Neuronal stem cell (in vitro differentiated cells): Measurements from ENCODE around the gene DHX40.

Experiments
- DNase-seq: peaks from one replicate; pipeline ENCODE4 v3.0.0-alpha.2; 2013; ENCODE audit warnings: low spot score
- H2AFZ ChIP-seq: one replicate; pipeline ENCODE4 v1.6.1; 2013; ENCODE audit warnings: mild to moderate bottlenecking, low read length, inconsistent platforms
- H2AK5ac ChIP-seq: 2 replicates; pipeline ENCODE4 v1.6.1; 2013; ENCODE audit warnings: low read depth, mild to moderate bottlenecking, inconsistent platforms, low read length, moderate library complexity, mixed read lengths
- H2BK120ac ChIP-seq: 2 replicates; pipeline ENCODE4 v1.6.1; 2013; ENCODE audit warnings: low read depth, mild to moderate bottlenecking, inconsistent platforms, low read length, moderate library complexity, mixed read lengths
- H2BK12ac ChIP-seq: one replicate; pipeline ENCODE4 v1.6.1; 2013; ENCODE audit warnings: low read length, inconsistent platforms
- H2BK15ac ChIP-seq: 2 replicates; pipeline ENCODE4 v1.6.1; 2013; ENCODE audit warnings: mild to moderate bottlenecking, low read length, inconsistent platforms, mixed read lengths
- H2BK5ac ChIP-seq: one replicate; pipeline ENCODE4 v1.6.1; 2013; ENCODE audit warnings: inconsistent platforms, mild to moderate bottlenecking, low read length, moderate library complexity
- H3K14ac ChIP-seq: one replicate; pipeline ENCODE4 v1.6.1; 2013; ENCODE audit warnings: low read length, inconsistent platforms
- H3K18ac ChIP-seq: 2 replicates; pipeline ENCODE4 v1.6.1; 2013; ENCODE audit warnings: low read length, inconsistent platforms
- H3K23ac ChIP-seq: 2 replicates; pipeline ENCODE4 v1.6.1; 2013; ENCODE audit warnings: low read depth, mild to moderate bottlenecking, mixed read lengths, low read length, inconsistent platforms; ENCODE audit not compliant: poor library complexity
- H3K27ac ChIP-seq: replicated peaks from 3 replicates; pipeline ENCODE4 v1.5.1; 2013; ENCODE audit warnings: low read length, inconsistent platforms
- H3K27me3 ChIP-seq, 3 experiments: 2 replicates each; pipeline ENCODE4 v1.6.1; 2013; ENCODE audit warnings: low read length in 3 of 3, mild to moderate bottlenecking in 2 of 3, inconsistent platforms in 1 of 3, low read depth in 1 of 3, mixed read lengths in 1 of 3, moderate library complexity in 1 of 3; ENCODE audit not compliant: control insufficient read depth in 3 of 3, insufficient read depth in 3 of 3
- H3K36me3 ChIP-seq, 2 donors: replicated peaks in 1 of 2; 2 replicates each; pipeline ENCODE4 v1.6.1; 2013; ENCODE audit warnings: low read length in 2 of 2; ENCODE audit not compliant: control insufficient read depth in 2 of 2, insufficient read depth in 2 of 2
- H3K4ac ChIP-seq: 2 replicates; pipeline ENCODE4 v1.6.1; 2013; ENCODE audit warnings: inconsistent platforms, mild to moderate bottlenecking, low read length, moderate library complexity
- H3K4me1 ChIP-seq, 2 donors: 1 replicate in 1 of 2; 2 replicates in 1 of 2; pipeline ENCODE4 v1.6.1; 2013; ENCODE audit warnings: low read length in 2 of 2, low read depth in 1 of 2; ENCODE audit not compliant: control insufficient read depth in 2 of 2, insufficient read depth in 1 of 2
- H3K4me2 ChIP-seq: one replicate; pipeline ENCODE4 v1.6.1; 2013; ENCODE audit warnings: mild to moderate bottlenecking, low read length, inconsistent platforms; ENCODE audit not compliant: insufficient read depth, poor library complexity, severe bottlenecking
- H3K4me3 ChIP-seq, 2 donors: 2 replicates each; pipeline ENCODE4 v1.5.1; 2013; ENCODE audit warnings: low read length in 2 of 2, mild to moderate bottlenecking in 2 of 2, inconsistent platforms in 1 of 2, moderate library complexity in 1 of 2
- H3K79me1 ChIP-seq: one replicate; pipeline ENCODE4 v1.6.1; 2013; ENCODE audit warnings: low read depth, mild to moderate bottlenecking, inconsistent platforms, low read length, moderate library complexity
- H3K9ac ChIP-seq: one replicate; pipeline ENCODE4 v1.6.1; 2013; ENCODE audit warnings: mild to moderate bottlenecking, low read depth, low read length, inconsistent platforms; ENCODE audit not compliant: poor library complexity
- H3K9me3 ChIP-seq, 2 donors: replicated peaks in 1 of 2; 2 replicates each; pipeline versions ENCODE3 to v1.6.1; 2013; ENCODE audit warnings: low read length in 2 of 2, mild to moderate bottlenecking in 2 of 2, inconsistent platforms in 1 of 2, low read depth in 1 of 2, mixed read lengths in 1 of 2, moderate library complexity in 1 of 2; ENCODE audit not compliant: control insufficient read depth in 2 of 2, insufficient read depth in 1 of 2
- H4K8ac ChIP-seq: one replicate; pipeline ENCODE4 v1.6.1; 2013; ENCODE audit warnings: low read depth, mild to moderate bottlenecking, inconsistent platforms, low read length, moderate library complexity
- H4K91ac ChIP-seq: one replicate; pipeline ENCODE4 v1.6.1; 2013; ENCODE audit warnings: low read length, low read depth, mild to moderate bottlenecking, inconsistent platforms; ENCODE audit not compliant: poor library complexity
- WGBS, 2 donors: extraction: QIAGEN DNeasy Blood & Tissue Kit; methylation state at CpG; one replicate each; pipeline ENCODE4 v1.1.7; 2013; ENCODE audit warnings: missing lambda C conversion rate in 2 of 2, mixed read lengths in 1 of 2; ENCODE audit not compliant: insufficient read length in 2 of 2, insufficient replicate concordance in 1 of 2; ENCODE audit errors: extremely low coverage in 2 of 2; 5-methylcytosine and 5-hydroxymethylcytosine counted together

Gene DHX40

DNA sequence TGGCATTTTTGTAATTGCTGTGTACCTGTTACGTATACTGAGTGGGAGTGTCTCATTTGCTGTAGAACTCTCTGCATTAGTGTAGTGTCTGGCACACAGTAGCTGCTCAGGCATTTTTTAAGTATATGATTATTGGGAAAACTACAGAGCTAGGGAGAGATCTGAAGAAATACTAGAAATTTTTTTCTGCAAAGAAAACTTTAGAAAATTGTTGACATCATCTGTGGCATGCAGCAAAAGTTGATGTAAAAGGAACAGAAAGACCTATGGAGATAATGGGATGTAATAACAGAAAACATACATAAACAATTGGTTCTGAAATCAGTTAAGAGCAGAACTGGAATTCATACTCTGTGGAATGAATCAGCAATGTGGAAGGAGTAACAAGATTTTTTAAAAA lies 65.9 kb downstream of the DHX40 start:
- DNase-seq: no peak
- no peak overlapping the region for H3K4me3 ChIP-seq

DNA sequence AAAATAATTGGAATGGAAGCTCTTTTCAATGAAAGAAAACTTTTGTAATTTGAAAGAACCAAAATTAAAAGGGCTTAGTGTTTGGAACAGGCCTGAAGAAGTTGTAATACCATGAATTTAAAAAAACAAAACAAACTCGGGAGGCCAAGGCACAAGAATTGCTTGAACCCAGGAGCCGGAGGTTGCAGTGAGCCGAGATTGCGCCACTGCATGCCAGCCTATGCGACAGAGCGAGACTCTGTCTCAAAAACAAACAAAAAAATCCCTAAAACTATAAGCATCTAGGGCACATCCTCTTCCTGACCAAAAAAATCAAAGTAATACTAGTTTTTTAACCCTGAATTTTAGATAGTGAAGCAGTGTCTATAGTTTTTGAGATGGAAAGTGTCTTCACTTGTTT lies 67.0 kb downstream of the DHX40 start:
- Histone ChIP-seq H3K4me1 (peaks cover 0 to 13% of the 10 kb centered on the region in 2 donors), H2BK15ac (no peak overlapping the region), H3K36me3 (peaks cover 0 to 57% of the 10 kb centered on the region in 2 donors), H3K27ac (no peak overlapping the region), H2AFZ (no peak overlapping the region), H3K18ac (no peak overlapping the region), H3K79me1 (peaks cover 8% of the 10 kb centered on the region), H3K4me2 (no peak overlapping the region), H3K4me3 (no peak overlapping the region), H2BK12ac (no peak overlapping the region), H3K9ac (no peak overlapping the region), H3K23ac (no peak overlapping the region), H2AK5ac (no peak overlapping the region), H3K9me3 (peaks cover 0 to 2% of the 10 kb centered on the region in 2 donors), H3K14ac (no peak overlapping the region), H3K27me3 (no peaks in the 10 kb centered on the region), H3K4ac (no peak overlapping the region), H2BK120ac (no peak overlapping the region), H4K91ac (no peak overlapping the region), H4K8ac (no peak overlapping the region), H2BK5ac (no peak overlapping the region)
- DNase-seq: no peak
- WGBS, 2 donors: no CpG with 5 or more reads among the region's 6 CpGs

More for the DNA sequence above, 65.9 kb downstream of the DHX40 start:
- Histone ChIP-seq H4K8ac (no peak overlapping the region), H2BK120ac (no peak overlapping the region), H3K4ac (no peak overlapping the region), H3K9me3 (peaks cover 0 to 2% of the 10 kb centered on the region in 2 donors), H3K4me1 (peaks cover 0 to 13% of the 10 kb centered on the region in 2 donors), H2AK5ac (no peak overlapping the region), H2AFZ (no peak overlapping the region), H3K36me3 (peaks cover 0 to 65% of the 10 kb centered on the region in 2 donors), H3K14ac (no peak overlapping the region), H3K79me1 (peaks cover 6% of the 10 kb centered on the region), H3K27me3 (no peaks in the 10 kb centered on the region), H3K18ac (no peak overlapping the region), H3K4me2 (no peak overlapping the region), H4K91ac (no peak overlapping the region), H3K9ac (no peak overlapping the region), H2BK15ac (no peak overlapping the region), H2BK12ac (no peak overlapping the region), H3K27ac (no peak overlapping the region), H3K23ac (no peak overlapping the region), H2BK5ac (no peak overlapping the region)
- no CpG with 5 or more reads among the region's 1 CpG for WGBS, 2 donors

DNA sequence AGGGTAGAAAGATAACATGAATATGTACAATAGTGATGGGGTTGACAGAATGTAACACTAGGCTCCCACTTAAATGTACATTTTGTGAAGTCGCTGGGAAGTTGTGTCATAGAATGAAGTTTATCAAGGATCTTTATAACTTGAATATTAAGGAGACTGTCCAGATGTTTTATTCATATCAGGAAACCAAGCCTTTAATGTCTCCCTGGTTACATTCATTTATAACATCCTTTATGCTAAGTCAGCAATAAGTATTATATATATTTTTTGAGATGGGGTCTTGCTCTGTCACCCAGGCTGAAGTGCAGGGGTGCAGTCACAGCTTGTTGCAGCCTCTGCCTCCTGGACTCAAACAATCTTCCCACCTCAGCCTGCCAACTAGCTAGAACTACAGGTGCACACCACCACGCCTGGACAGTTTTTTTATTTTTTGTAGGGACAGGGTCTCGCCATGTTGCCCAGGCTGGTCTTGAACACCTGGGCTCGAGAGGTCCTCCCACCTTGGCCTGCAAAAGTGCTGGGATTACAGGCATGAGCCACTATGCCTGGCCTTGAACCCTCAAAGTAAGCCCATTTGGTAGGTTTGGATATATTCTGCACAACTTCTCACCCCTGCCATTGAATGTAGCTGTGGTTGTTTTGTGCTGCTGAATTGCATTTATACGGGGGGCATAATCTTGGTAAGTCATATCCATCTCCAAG lies 68.4 kb downstream of the DHX40 start:
- no peak overlapping the region for H4K8ac ChIP-seq
- DNase-seq: no peak
- no peak overlapping the region for H3K23ac ChIP-seq
- H3K4me1 ChIP-seq: peaks cover 0 to 13% of the 10 kb centered on the region in 2 donors
- H3K27me3 ChIP-seq: no peaks in the 10 kb centered on the region
- no CpG with 5 or more reads among the region's 5 CpGs for WGBS, 2 donors
- H3K4me2 ChIP-seq: no peak overlapping the region
- no peak overlapping the region for H3K4ac ChIP-seq
- no peak overlapping the region for H4K91ac ChIP-seq
- H3K18ac ChIP-seq: no peak overlapping the region
- H2BK120ac ChIP-seq: no peak overlapping the region
- H3K14ac ChIP-seq: no peak overlapping the region
- no peak overlapping the region for H2BK15ac ChIP-seq
- H2AFZ ChIP-seq: no peak overlapping the region
- H3K79me1 ChIP-seq: peaks cover 10% of the 10 kb centered on the region
- H3K9me3 ChIP-seq: peaks cover 0 to 2% of the 10 kb centered on the region in 2 donors
- H2BK5ac ChIP-seq: no peak overlapping the region
- no peak overlapping the region for H2AK5ac ChIP-seq
- H3K27ac ChIP-seq: no peak overlapping the region
- no peak overlapping the region for H3K9ac ChIP-seq
- H3K36me3 ChIP-seq: peaks cover 0 to 44% of the 10 kb centered on the region in 2 donors
- H3K4me3 ChIP-seq: no peak overlapping the region
- no peak overlapping the region for H2BK12ac ChIP-seq

DNA sequence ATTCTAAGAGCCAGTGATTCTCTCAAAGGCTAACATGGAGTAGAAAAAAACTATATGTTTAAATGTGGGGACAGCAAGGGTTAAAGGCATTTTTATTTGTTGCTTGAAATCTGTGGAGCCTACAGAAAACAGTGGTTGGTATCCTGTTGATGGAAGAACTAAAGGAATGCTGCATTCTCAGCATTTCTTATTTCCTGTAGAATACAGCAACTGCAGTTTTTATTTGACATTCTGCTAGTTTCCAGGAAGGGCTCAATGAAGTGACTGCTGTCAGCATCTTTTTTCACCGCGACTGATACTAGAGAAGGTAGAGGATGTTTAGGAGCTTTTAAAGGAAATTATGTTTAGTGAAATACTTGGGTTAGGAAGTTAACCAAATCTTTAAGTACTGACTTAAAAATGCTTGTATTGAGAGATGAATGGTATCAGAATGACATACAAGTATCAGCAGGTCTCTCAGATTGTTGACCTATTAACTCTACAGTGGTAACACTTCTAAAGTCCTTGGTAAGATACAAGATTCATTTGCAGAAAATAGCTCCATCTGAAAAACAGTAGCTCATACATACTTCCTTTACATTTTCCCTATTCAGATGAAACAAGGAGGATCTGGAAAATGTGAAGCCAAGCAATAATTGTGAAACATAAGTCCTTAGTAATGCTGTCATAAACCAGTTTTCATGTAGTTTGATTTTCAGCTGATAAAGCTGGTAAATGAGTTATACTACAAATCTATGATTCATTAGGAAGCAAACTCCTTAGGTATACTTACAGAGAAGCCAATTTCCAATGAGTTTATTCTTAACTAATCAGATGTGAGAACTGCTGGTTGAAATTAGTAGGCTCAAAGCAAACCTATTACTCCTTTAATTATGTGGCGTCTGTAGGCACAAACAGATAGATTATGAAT lies 69.5 kb downstream of the DHX40 start:
- Histone ChIP-seq H3K79me1 (peaks cover 10% of the 10 kb centered on the region), H3K23ac (no peak overlapping the region), H3K18ac (no peak overlapping the region), H3K4me1 (peaks cover 0 to 13% of the 10 kb centered on the region in 2 donors), H3K9me3 (no peaks in the 10 kb centered on the region), H2AFZ (no peak overlapping the region), H2AK5ac (no peak overlapping the region), H3K36me3 (peaks cover 0 to 34% of the 10 kb centered on the region in 2 donors), H3K4ac (no peak overlapping the region), H3K27me3 (no peaks in the 10 kb centered on the region), H2BK5ac (no peak overlapping the region), H3K4me2 (no peak overlapping the region), H3K9ac (no peak overlapping the region), H3K4me3 (no peak overlapping the region), H4K8ac (no peak overlapping the region), H2BK120ac (no peak overlapping the region), H3K27ac (no peak overlapping the region), H2BK12ac (no peak overlapping the region), H2BK15ac (no peak overlapping the region), H3K14ac (no peak overlapping the region), H4K91ac (no peak overlapping the region)
- WGBS, 2 donors: no CpG with 5 or more reads among the region's 3 CpGs
- no peak for DNase-seq
